GM19463 (cell line): ENCODE data around the gene SORCS3.

Experiments
- ATAC-seq: cut with Tn5 transposase; IDR thresholded peaks from one replicate; pipeline ENCODE4 v1.9.1; 2021; ENCODE audit warnings: mild to moderate bottlenecking, moderate library complexity; ENCODE audit not compliant: unreplicated experiment

The SORCS3 gene

GRCh38 chr10:104907521-104907920, 266.4 kb downstream of the SORCS3 start:
- ATAC-seq = no peak

DNA sequence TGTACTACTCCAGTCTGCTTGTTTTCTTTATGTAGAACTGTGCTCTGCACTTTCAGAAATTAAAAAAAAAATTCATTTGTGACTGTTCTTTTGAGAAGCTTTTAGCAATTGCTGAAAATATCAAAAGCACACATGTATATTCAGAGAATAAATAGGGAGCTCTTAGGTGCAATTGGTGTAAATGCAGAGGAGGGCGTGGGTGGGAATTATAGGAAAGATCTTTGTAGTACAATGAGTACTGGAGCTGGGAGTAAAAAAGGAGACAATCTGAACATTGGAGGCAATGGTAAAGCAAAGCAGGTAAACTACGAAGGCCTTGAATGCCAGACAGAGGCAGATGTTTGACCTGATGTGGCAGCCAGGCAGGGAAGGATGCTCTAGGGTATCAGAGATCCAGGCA, 267.5 kb downstream of the SORCS3 start:
- no peak for ATAC-seq

- no peak for ATAC-seq
Measured at GRCh38 chr10:104910712-104911111, 269.6 kb downstream of the SORCS3 start.

- ATAC-seq = no peak
Measured at GRCh38 chr10:104913390-104913789, 272.3 kb downstream of the SORCS3 start.

DNA sequence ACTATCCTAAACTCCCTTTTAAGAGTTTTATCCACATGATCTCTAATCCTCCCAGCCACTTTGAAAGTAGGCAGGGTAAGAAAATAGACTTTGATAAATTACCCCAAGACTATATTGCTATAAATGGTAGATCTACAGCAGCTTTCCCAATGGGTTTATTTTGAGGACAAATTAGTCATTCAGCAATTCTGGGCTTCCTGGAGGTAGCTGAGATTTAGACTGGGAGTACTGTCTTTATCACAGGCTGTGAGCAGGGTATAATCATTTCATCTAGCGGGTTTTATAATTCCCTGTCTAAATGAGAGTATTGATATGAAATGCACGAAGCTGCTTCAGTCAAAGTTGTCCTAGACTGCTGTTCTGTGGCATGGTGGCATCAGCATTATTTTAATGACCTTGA, 279.4 kb downstream of the SORCS3 start:
- ATAC-seq = no peak

- no peak for ATAC-seq
Measured at GRCh38 chr10:104921763-104922162, 280.7 kb downstream of the SORCS3 start.

GRCh38 chr10:104922810-104923209, 281.7 kb downstream of the SORCS3 start:
- ATAC-seq = peak; percentile 81

DNA sequence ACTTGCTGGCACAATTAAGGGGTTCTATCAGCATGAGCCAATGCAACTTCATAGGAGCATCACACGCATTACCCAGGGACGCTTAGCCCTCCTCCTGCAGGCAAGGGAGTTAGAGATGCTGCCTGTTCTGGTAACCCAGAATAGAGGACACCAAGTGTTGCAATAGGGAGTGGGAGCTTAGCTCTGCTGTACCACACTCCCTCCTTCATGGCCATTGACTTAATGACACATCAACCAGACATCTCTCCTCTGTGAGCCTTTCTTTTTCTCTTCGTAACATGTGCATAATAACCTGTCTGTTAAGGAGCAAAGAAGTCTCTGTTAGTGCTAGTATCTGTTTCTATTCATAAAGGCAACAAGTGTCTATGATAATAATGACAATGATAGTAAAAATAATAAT, 282.4 kb downstream of the SORCS3 start:
- ATAC-seq = no peak

DNA sequence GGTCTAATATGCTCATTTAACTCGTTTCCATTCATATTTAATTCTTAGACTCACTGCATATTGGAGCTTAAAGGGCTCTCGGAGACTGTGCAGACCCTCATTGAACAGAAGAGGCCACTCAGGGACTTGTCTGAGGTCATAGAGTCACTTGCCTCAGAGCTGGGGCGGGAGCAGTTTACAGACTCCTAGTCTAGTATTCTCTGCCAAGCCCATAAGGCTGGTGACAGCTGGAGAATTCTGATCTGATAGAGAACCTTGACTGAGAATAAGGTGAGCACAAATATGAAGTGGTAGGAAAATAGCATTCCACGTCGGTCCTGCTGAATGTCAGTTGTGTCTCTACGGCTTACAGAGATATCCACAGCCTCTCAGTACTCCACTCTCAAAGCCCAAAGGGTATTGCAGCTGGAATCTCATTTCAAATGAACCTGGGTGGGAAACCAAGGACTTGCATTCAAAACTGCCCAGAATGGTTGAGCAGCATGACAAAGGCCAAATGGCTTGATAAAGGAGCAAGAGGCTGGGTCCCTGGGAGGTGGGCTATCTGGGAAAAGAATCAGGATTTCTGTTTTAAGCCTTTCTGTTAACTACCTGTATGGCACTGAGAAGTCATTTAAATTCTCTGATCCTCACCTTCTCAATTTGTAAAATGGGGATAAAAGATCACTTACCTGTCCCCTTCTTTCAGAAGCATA, 283.2 kb downstream of the SORCS3 start:
- no peak for ATAC-seq

DNA sequence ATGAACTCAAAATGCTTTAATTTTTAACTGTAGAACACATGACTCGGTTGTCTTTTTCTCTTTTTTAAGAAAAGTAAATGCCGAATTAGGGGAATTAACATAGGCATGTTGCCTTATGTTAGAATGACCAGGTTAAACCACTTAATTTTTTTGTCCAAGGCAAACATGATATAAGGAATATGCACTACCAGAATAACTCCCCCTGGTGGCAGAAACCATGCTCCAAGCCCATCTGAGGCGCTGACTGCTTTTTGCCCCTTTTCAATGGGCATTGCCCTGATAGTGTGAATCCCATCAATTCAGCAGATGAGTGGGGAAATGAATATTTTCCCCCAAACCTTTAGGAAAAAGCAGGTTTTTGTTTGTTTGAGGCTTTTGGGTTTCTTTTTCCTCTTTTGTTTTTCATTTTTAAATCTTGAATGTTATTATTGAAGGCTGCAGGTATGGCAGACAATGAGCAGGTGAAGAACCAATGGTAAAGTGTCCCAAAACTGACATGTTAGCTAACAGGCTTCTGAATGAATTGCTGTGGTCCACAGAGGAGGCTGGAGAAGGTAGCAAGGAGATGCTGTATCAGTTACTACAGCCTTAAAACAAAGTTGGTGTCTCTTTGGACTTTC, 284.3 kb downstream of the SORCS3 start:
- ATAC-seq = no peak

DNA sequence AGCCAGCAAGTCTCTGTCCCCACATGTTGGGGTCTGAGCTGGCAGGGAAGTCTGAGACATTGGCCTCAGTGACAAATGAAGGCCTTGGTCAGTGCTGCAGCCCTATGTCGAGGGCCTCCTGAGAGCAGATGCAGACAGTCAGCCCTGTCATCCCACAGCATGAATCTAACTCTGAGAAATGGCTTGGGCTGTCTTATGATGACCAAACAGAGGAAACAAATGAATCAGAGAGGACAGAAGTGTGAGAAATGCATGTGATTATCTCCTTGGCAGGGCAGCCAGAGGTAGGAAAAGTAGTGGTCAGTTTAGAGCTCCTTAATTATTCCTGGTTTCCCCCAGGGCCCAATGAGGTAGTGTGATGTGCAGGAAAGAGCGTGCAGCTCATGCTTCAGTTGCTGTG, 287.6 kb downstream of the SORCS3 start:
- peak; percentile 34 for ATAC-seq

DNA sequence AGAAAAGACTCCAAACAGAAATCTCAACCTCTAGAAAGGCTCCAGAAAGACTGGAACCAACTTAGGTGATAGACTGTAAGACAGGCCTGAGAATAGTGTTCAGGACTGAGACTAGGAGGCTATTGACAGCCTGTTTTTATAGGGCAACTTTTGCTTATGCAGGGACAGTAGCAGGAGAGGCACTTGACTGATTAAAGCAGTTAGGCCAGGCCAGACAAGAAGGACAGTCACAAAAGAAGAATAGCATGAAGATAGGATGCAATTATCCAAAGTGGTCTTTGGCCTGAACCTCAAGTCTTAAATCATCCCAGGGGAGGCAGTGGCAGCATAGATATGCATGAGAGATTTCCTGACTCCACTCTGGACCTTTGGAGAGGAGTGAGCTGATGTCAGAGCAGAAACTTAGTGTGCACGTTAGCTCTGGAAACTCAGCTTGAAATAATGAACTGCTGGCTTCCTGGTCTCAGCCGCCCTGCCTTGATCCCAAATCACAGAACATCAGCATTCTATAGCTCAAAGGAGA, 290.6 kb downstream of the SORCS3 start:
- ATAC-seq = no peak

GRCh38 chr10:104935656-104936055, 294.6 kb downstream of the SORCS3 start:
- no peak for ATAC-seq

DNA sequence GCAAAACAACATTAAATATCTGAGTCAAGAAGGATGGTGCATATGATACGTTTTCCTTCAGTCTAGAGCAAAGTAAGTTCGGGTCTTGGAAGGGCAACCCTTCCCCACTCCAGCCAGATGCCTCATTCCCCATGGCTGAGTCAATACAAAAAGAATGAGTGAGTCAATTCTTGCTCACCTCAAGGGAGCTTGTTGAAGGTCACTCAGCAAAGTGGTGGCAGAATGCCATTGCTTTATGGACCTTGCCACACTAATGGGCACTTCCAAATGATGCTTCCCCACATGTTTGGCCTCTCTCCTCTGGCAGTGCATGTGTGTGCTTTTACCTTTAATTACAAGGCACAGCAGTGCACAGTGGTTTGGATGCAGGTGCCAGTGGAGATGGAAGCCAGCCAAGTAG, 296.5 kb downstream of the SORCS3 start:
- no peak for ATAC-seq

- no peak for ATAC-seq
Measured at GRCh38 chr10:104938031-104938430, 296.9 kb downstream of the SORCS3 start.

- no peak for ATAC-seq
Measured at GRCh38 chr10:104941662-104942061, 300.6 kb downstream of the SORCS3 start.

DNA sequence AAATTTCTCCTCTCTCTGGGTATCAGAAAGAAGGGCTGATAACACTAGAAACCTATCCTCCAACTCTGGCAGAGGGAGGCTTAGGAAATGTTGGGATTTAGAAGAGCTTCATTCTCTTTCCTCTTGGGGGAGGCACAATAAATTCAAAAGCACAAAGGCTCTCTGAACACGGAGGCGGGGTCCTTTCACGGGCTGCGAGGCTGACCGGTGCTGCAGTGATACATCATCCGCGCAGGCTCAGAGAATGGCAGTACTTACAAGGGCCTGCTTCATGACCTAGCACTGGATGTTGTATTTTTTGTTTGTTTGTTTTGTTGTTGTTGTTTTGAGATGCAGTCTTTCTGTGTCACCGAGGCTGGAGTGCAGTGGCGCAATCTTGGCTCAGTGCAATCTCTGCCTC, 306.2 kb downstream of the SORCS3 start:
- no peak for ATAC-seq

GRCh38 chr10:104957178-104957841, 316.2 kb downstream of the SORCS3 start:
- ATAC-seq = no peak

GRCh38 chr10:104966563-104967297, 325.6 kb downstream of the SORCS3 start:
- ATAC-seq = no peak

DNA sequence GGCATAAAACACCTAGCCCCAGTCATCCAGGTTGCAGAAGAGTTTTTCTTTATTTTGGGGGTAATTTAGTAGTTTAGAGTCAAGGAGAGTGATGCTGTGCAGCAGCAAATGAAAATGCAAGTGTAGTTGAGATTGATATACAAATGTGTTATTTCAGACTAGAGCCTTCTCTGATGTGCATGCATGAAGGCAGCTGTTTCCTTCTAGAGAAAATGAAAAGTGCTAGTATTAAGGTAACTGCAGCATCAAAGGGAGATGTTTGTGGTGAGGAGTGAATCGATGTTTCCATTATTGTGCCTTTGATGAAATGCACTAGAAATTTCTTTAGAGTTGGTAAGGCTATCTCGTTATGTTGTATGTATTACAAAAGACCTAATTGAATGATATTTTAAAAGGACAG, 339.3 kb downstream of the SORCS3 start:
- no peak for ATAC-seq

GRCh38 chr10:104981995-104982394, 340.9 kb downstream of the SORCS3 start:
- ATAC-seq = no peak
